ENCODE results near the gene AP3S2.

- no peak for TF ChIP-seq CTCF (IDR thresholded peaks at IDR 0.05)
- no peak for TF ChIP-seq POLR2A (IDR thresholded peaks at IDR 0.05)
Measured at GRCh38 chr15:89903015-89903857, 9.4 kb upstream of the AP3S2 start.

All from testis (tissue), 2 donors.